ENCODE measurements around the gene DDIT4. TPM values are rescaled to one million over a fixed set of nuclear protein-coding genes. Genes with fewer than 3 reads are reported as not detected.
A peak's percentile ranks its signal among the peaks of the same experiment; 100 is the strongest.
"Not testable (repeated sequence)": the region's sequence is repeated elsewhere in the genome, so short reads cannot be mapped to it uniquely, and the experiment has no call there.

The DDIT4 gene
- total RNA-seq, 1 donor from 2014 or later = 183 TPM

GRCh38 chr10:72265508-72265907 lies 8.2 kb upstream of the DDIT4 start:
- H3K4me3 Mint-ChIP-seq = no peak overlapping the region
- intact Hi-C loops (cut with micrococcal nuclease) = no loop called here
- no peaks in the 10 kb centered on the region for H3K27me3 Mint-ChIP-seq (ENCODE audit: insufficient read depth)
- DNase-seq (ENCODE audit: low spot score) = no peak
- H3K4me1 Mint-ChIP-seq (ENCODE audit: low read depth) = peaks cover 32% of the 10 kb centered on the region
- H3K9me3 Mint-ChIP-seq = no peaks in the 10 kb centered on the region
- H3K27ac Mint-ChIP-seq = no peak overlapping the region
- no peaks in the 10 kb centered on the region for H3K36me3 Mint-ChIP-seq (ENCODE audit: low read depth)

- H3K4me1 Mint-ChIP-seq (ENCODE audit: low read depth) = peaks cover 34% of the 10 kb centered on the region
- H3K4me3 Mint-ChIP-seq = no peak overlapping the region
- intact Hi-C loops (cut with micrococcal nuclease) = no loop called here
- no peaks in the 10 kb centered on the region for H3K36me3 Mint-ChIP-seq (ENCODE audit: low read depth)
- no peaks in the 10 kb centered on the region for H3K9me3 Mint-ChIP-seq
- H3K27ac Mint-ChIP-seq = no peak overlapping the region
- DNase-seq (ENCODE audit: low spot score) = no peak
- H3K27me3 Mint-ChIP-seq (ENCODE audit: insufficient read depth) = no peaks in the 10 kb centered on the region
Measured at GRCh38 chr10:72265990-72266865, 7.5 kb upstream of the DDIT4 start.

GRCh38 chr10:72267381-72267780 lies 6.3 kb upstream of the DDIT4 start:
- no peak for DNase-seq (ENCODE audit: low spot score)
- H3K4me1 Mint-ChIP-seq (ENCODE audit: low read depth) = peaks cover 31% of the 10 kb centered on the region
- H3K27me3 Mint-ChIP-seq (ENCODE audit: insufficient read depth) = no peaks in the 10 kb centered on the region
- H3K4me3 Mint-ChIP-seq = no peak overlapping the region
- no peak overlapping the region for H3K27ac Mint-ChIP-seq
- intact Hi-C loops (cut with micrococcal nuclease) = no loop called here
- no peaks in the 10 kb centered on the region for H3K36me3 Mint-ChIP-seq (ENCODE audit: low read depth)
- H3K9me3 Mint-ChIP-seq = no peaks in the 10 kb centered on the region

GRCh38 chr10:72267819-72268399 lies 5.8 kb upstream of the DDIT4 start:
- intact Hi-C loops (cut with micrococcal nuclease) = no loop called here
- H3K4me3 Mint-ChIP-seq = no peak overlapping the region
- no peak for DNase-seq (ENCODE audit: low spot score)
- H3K27ac Mint-ChIP-seq = no peak overlapping the region
- H3K36me3 Mint-ChIP-seq (ENCODE audit: low read depth) = no peaks in the 10 kb centered on the region
- H3K9me3 Mint-ChIP-seq = no peaks in the 10 kb centered on the region
- H3K4me1 Mint-ChIP-seq (ENCODE audit: low read depth) = peaks cover 35% of the 10 kb centered on the region
- no peaks in the 10 kb centered on the region for H3K27me3 Mint-ChIP-seq (ENCODE audit: insufficient read depth)

- DNase-seq (ENCODE audit: low spot score); H3K9me3 Mint-ChIP-seq; H3K27ac Mint-ChIP-seq; H3K27me3 Mint-ChIP-seq (ENCODE audit: insufficient read depth); H3K4me3 Mint-ChIP-seq; intact Hi-C loops (cut with micrococcal nuclease); H3K36me3 Mint-ChIP-seq (ENCODE audit: low read depth): not testable (repeated sequence)
- peaks cover 33% of the 10 kb centered on the region for H3K4me1 Mint-ChIP-seq (ENCODE audit: low read depth)
Measured at GRCh38 chr10:72268475-72269200, 5.1 kb upstream of the DDIT4 start.

- H3K27ac Mint-ChIP-seq = peak overlapping the region; percentile 53
- peak overlapping the region; percentile 27 for H3K4me3 Mint-ChIP-seq
- H3K9me3 Mint-ChIP-seq = no peaks in the 10 kb centered on the region
- H3K36me3 Mint-ChIP-seq (ENCODE audit: low read depth) = peaks cover 19% of the 10 kb centered on the region
- DNase-seq (ENCODE audit: low spot score) = no peak
- H3K4me1 Mint-ChIP-seq (ENCODE audit: low read depth) = peaks cover 30% of the 10 kb centered on the region
- no peaks in the 10 kb centered on the region for H3K27me3 Mint-ChIP-seq (ENCODE audit: insufficient read depth)
- intact Hi-C loops (cut with micrococcal nuclease) = loop anchor here (5.0 kb wide), 1 partner anchor 183 kb away; the partner anchor contains the start of gene SPOCK2
Measured at GRCh38 chr10:72270607-72271281, 3.0 kb upstream of the DDIT4 start.

GRCh38 chr10:72272689-72273409 lies 875 bp upstream of the DDIT4 start:
- peak overlapping the region; percentile 97 for H3K27ac Mint-ChIP-seq
- intact Hi-C loops (cut with micrococcal nuclease) = loop anchor here (1.0 to 5.0 kb wide), 7 partner anchors 12 to 186 kb away; partner anchors contain the start of genes ANAPC16, ASCC1 and SPOCK2
- H3K9me3 Mint-ChIP-seq = no peaks in the 10 kb centered on the region
- peak overlapping the region; percentile 97 for H3K4me3 Mint-ChIP-seq
- H3K4me1 Mint-ChIP-seq (ENCODE audit: low read depth) = peaks cover 50% of the 10 kb centered on the region
- H3K27me3 Mint-ChIP-seq (ENCODE audit: insufficient read depth) = no peaks in the 10 kb centered on the region
- H3K36me3 Mint-ChIP-seq (ENCODE audit: low read depth) = peaks cover 32% of the 10 kb centered on the region
- peak; percentile 37 for DNase-seq (ENCODE audit: low spot score)

GRCh38 chr10:72274213-72274729 lies 547 bp downstream of the DDIT4 start:
- no peaks in the 10 kb centered on the region for H3K9me3 Mint-ChIP-seq
- H3K27me3 Mint-ChIP-seq (ENCODE audit: insufficient read depth) = no peaks in the 10 kb centered on the region
- peaks cover 32% of the 10 kb centered on the region for H3K36me3 Mint-ChIP-seq (ENCODE audit: low read depth)
- peak overlapping the region; percentile 97 for H3K27ac Mint-ChIP-seq
- H3K4me3 Mint-ChIP-seq = peak overlapping the region; percentile 97
- peaks cover 57% of the 10 kb centered on the region for H3K4me1 Mint-ChIP-seq (ENCODE audit: low read depth)
- DNase-seq (ENCODE audit: low spot score) = peak; percentile 38
- intact Hi-C loops (cut with micrococcal nuclease) = loop anchor here (1.0 to 5.0 kb wide), 5 partner anchors 23 to 187 kb away; partner anchors contain the start of gene SPOCK2

GRCh38 chr10:72274730-72275350 lies 1.1 kb downstream of the DDIT4 start:
- Mint-ChIP-seq H3K4me1 (ENCODE audit: low read depth) (peaks cover 57% of the 10 kb centered on the region), H3K27ac (peak overlapping the region; percentile 94), H3K4me3 (peak overlapping the region; percentile 97), H3K27me3 (ENCODE audit: insufficient read depth) (no peaks in the 10 kb centered on the region), H3K36me3 (ENCODE audit: low read depth) (peaks cover 32% of the 10 kb centered on the region), H3K9me3 (no peaks in the 10 kb centered on the region)
- intact Hi-C loops (cut with micrococcal nuclease) = loop anchor here (1.0 to 5.0 kb wide), 5 partner anchors 22 to 188 kb away; partner anchors contain the start of gene SPOCK2
- DNase-seq (ENCODE audit: low spot score) = peak; percentile 68

- Mint-ChIP-seq H3K4me1 (ENCODE audit: low read depth) (peaks cover 53% of the 10 kb centered on the region), H3K36me3 (ENCODE audit: low read depth) (peaks cover 32% of the 10 kb centered on the region), H3K4me3 (peak overlapping the region; percentile 97), H3K27me3 (ENCODE audit: insufficient read depth) (no peaks in the 10 kb centered on the region), H3K27ac (peak overlapping the region; percentile 94), H3K9me3 (no peaks in the 10 kb centered on the region)
- DNase-seq (ENCODE audit: low spot score) = no peak
- intact Hi-C loops (cut with micrococcal nuclease) = loop anchor here (2.0 kb wide), 1 partner anchor 53 kb away; no protein-coding TSS in a partner anchor
Measured at GRCh38 chr10:72275351-72276012, 1.8 kb downstream of the DDIT4 start.

- peak overlapping the region; percentile 97 for H3K4me3 Mint-ChIP-seq
- no peaks in the 10 kb centered on the region for H3K27me3 Mint-ChIP-seq (ENCODE audit: insufficient read depth)
- H3K27ac Mint-ChIP-seq = peak overlapping the region; percentile 94
- H3K36me3 Mint-ChIP-seq (ENCODE audit: low read depth) = peaks cover 32% of the 10 kb centered on the region
- H3K9me3 Mint-ChIP-seq = no peaks in the 10 kb centered on the region
- peaks cover 48% of the 10 kb centered on the region for H3K4me1 Mint-ChIP-seq (ENCODE audit: low read depth)
- intact Hi-C loops (cut with micrococcal nuclease) = no loop called here
- DNase-seq (ENCODE audit: low spot score) = no peak
Measured at GRCh38 chr10:72276013-72276387, 2.3 kb downstream of the DDIT4 start.
